ENCODE data around the gene TAF1D.

Gene TAF1D

GRCh38 chr11:93686812-93687211 lies 54.5 kb downstream of the TAF1D start:
- TF ChIP-seq, protein P1, sequence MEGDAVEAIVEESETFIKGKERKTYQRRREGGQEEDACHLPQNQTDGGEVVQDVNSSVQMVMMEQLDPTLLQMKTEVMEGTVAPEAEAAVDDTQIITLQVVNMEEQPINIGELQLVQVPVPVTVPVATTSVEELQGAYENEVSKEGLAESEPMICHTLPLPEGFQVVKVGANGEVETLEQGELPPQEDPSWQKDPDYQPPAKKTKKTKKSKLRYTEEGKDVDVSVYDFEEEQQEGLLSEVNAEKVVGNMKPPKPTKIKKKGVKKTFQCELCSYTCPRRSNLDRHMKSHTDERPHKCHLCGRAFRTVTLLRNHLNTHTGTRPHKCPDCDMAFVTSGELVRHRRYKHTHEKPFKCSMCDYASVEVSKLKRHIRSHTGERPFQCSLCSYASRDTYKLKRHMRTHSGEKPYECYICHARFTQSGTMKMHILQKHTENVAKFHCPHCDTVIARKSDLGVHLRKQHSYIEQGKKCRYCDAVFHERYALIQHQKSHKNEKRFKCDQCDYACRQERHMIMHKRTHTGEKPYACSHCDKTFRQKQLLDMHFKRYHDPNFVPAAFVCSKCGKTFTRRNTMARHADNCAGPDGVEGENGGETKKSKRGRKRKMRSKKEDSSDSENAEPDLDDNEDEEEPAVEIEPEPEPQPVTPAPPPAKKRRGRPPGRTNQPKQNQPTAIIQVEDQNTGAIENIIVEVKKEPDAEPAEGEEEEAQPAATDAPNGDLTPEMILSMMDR (IDR thresholded peaks at IDR 0.05; ENCODE audit: insufficient read depth, low read depth, low read length, missing control alignments), result no peak
- DNase-seq (ENCODE audit: low read depth), result no peak
- H3K4me3 ChIP-seq (ENCODE audit: low read depth, low read length), result no peak overlapping the region

DNA sequence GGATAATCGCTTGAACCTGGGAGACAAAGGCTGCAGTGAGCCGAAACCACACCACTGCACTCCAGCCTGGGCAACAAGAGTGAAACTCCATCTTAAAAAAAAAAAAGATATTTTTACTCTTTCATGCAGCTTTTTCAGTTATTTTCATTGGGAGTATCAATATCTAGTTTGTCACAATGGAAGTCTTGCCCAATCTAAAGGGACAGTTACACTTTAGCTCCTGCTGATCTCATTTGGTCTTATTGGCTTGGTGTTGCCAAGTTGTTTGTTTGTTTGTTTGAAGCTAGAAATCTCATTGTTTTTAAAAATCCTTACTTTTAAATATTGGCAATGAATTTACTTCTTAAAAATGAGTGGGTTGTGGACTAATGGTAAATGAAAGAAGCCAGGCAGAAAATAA lies 55.1 kb downstream of the TAF1D start:
- no peak overlapping the region for H3K4me3 ChIP-seq (ENCODE audit: low read depth, low read length)
- no peak for DNase-seq (ENCODE audit: low read depth)
- TF ChIP-seq, protein P1 (IDR thresholded peaks at IDR 0.05; ENCODE audit: insufficient read depth, low read depth, low read length, missing control alignments), result no peak

Measured in GM12865 (cell line).